Esophagus squamous epithelium (tissue), 4 donors: ENCODE measurements around the gene SLC18A2.

Experiments
- POLR2A ChIP-seq, 4 donors: fragments of 450-650 bp; IDR thresholded peaks; one replicate each; pipeline ENCODE4 v1.6.1; 2017; ENCODE audit warnings: antibody characterized with exemption in 4 of 4, mild to moderate bottlenecking in 4 of 4, moderate library complexity in 3 of 4
- TF ChIP-seq, protein P1 (sequence below), 6 experiments: fragments of 450-650 bp in 4 of 6; fragments of 200-600 bp in 2 of 6; sonication (generic) in 2 of 6; IDR thresholded peaks; one replicate each; pipeline ENCODE4 v1.5.1; 2016 to 2019; ENCODE audit warnings: antibody characterized with exemption in 6 of 6, mild to moderate bottlenecking in 4 of 6, moderate library complexity in 4 of 6

DNA sequence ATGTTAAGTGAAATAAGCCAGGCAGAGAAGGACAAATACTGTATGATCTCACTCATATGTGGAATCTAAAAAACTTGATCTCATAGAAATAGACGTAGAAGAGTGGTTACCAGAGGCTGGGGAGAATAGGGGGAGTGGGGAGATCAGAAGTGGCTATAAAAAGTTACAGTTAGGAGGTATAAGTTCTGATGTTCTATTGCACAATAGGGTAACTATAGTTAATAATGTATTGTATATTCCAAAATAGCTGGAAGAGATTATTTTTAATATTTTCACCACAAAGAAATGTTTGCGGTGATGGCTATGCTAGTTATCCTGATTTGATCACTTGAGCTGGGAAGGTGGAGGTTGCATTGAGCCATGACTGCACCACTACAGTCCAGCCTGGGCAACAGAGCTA, 53.8 kb downstream of the SLC18A2 start:
- TF ChIP-seq, protein P1, sequence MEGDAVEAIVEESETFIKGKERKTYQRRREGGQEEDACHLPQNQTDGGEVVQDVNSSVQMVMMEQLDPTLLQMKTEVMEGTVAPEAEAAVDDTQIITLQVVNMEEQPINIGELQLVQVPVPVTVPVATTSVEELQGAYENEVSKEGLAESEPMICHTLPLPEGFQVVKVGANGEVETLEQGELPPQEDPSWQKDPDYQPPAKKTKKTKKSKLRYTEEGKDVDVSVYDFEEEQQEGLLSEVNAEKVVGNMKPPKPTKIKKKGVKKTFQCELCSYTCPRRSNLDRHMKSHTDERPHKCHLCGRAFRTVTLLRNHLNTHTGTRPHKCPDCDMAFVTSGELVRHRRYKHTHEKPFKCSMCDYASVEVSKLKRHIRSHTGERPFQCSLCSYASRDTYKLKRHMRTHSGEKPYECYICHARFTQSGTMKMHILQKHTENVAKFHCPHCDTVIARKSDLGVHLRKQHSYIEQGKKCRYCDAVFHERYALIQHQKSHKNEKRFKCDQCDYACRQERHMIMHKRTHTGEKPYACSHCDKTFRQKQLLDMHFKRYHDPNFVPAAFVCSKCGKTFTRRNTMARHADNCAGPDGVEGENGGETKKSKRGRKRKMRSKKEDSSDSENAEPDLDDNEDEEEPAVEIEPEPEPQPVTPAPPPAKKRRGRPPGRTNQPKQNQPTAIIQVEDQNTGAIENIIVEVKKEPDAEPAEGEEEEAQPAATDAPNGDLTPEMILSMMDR (IDR thresholded peaks at IDR 0.05) = no peak
- TF ChIP-seq POLR2A (IDR thresholded peaks at IDR 0.05) = no peak
